ENCODE data around the gene PCDHGB4. TPM values are rescaled to one million over a fixed set of nuclear protein-coding genes. Genes with fewer than 3 reads are reported as not detected.

PCDHGB4 gene
- total and polyA plus RNA-seq, 2 of the 13 experiments (the other 11 are each of a cell fraction or from before 2014, with no cell fraction given) = 1.7 to 3.3 TPM

DNA sequence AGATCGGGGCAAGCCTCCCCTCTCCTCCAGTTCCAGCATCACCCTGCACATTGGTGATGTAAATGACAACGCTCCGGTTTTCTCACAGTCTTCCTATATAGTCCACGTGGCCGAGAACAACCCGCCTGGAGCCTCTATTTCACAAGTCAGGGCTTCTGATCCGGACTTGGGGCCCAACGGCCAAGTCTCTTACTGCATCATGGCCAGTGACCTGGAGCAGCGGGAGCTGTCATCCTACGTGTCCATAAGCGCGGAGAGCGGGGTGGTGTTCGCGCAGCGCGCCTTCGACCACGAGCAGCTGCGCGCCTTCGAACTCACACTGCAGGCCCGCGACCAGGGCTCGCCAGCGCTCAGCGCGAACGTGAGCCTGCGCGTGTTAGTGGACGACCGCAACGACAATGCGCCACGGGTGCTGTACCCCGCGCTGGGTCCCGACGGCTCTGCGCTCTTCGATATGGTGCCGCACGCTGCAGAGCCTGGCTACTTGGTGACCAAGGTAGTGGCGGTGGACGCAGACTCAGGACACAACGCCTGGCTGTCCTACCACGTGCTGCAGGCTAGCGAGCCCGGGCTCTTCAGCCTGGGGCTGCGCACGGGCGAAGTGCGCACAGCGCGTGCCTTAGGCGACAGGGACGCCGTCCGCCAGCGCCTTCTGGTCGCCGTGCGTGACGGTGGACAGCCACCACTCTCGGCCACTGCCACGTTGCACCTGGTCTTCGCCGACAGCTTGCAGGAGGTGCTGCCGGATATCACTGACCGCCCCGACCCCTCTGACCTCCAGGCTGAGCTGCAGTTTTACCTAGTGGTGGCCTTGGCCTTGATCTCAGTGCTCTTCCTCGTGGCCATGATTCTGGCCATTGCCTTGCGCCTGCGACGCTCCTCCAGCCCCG, 1.9 kb downstream of the PCDHGB4 start:
- H3K9ac ChIP-seq (ENCODE audit: insufficient read depth, low read depth, low read length) = no peak overlapping the region
- no peaks in the 10 kb centered on the region for H3K79me2 ChIP-seq (ENCODE audit: insufficient read depth, low read length)
- no peak for FAIRE-seq
- no peak overlapping the region for H3K27ac ChIP-seq (ENCODE audit: extremely low read length, insufficient read depth, low read length)
- no peak for DNase-seq (ENCODE audit: low spot score)
- no peak overlapping the region for H2AFZ ChIP-seq (ENCODE audit: low read length)
- no peak overlapping the region for H3K4me3 ChIP-seq (replicated peaks in 1 of 3; ENCODE audit: insufficient read depth in 1 of 3, low read depth in 2 of 3, low read length in 3 of 3)
- H3K27me3 ChIP-seq (ENCODE audit: control insufficient read depth in 1 of 2, insufficient read depth in 2 of 2, low read length in 2 of 2) = no peaks in the 10 kb centered on the region
- intact Hi-C loops (cut with micrococcal nuclease; ENCODE audit: unreplicated experiment) = no loop called here
- peaks cover 33% of the 10 kb centered on the region for H3K9me3 ChIP-seq (ENCODE audit: low read length)
- H3K36me3 ChIP-seq (replicated peaks in 1 of 2; ENCODE audit: control insufficient read depth in 1 of 2, insufficient read depth in 2 of 2, low read length in 2 of 2) = no peaks in the 10 kb centered on the region
- in situ Hi-C loops (cut with HindIII; ENCODE audit: extremely low pct_ligation_motif_present, low pct_unique_long_range_greater_than_20kb) = no loop called here
- H3K4me1 ChIP-seq (ENCODE audit: insufficient read depth, low read length) = peaks cover 5% of the 10 kb centered on the region; the same call in 1 of the 2 replicates
- CTCF ChIA-PET (ENCODE audit: low intra/inter-chr PET ratio, low total read pairs) = no interaction called here
- no peak for ATAC-seq
- POLR2A ChIA-PET = no interaction called here
- BruUV-seq (replicated peaks) = no TSS peak
- H3K4me2 ChIP-seq (ENCODE audit: low read depth, low read length) = no peak overlapping the region
- no peaks in the 10 kb centered on the region for H4K20me1 ChIP-seq (ENCODE audit: insufficient read depth, low read length)
- WGBS (ENCODE audit: low lambda C conversion rate) = 92% methylated on average over 53 of the region's 77 CpGs
- no peak for TF ChIP-seq ARID2 (CRISPR knock-in tag; IDR thresholded peaks at IDR 0.05; ENCODE audit: borderline replicate concordance)
- TF ChIP-seq ZNF282 (IDR thresholded peaks at IDR 0.05; ENCODE audit: partially characterized antibody) = no peak
- no peak for TF ChIP-seq ZNF557 (CRISPR knock-in tag; IDR thresholded peaks at IDR 0.05)
- TF ChIP-seq ZNF768 (CRISPR knock-in tag; IDR thresholded peaks at IDR 0.05) = no peak
- no peak for TF ChIP-seq ZNF260 (CRISPR knock-in tag; IDR thresholded peaks at IDR 0.05; ENCODE audit: borderline replicate concordance, low read depth)
- TF ChIP-seq AKAP8 (CRISPR knock-in tag; IDR thresholded peaks at IDR 0.05) = no peak
- TF ChIP-seq TARDBP (CRISPR knock-in tag; IDR thresholded peaks at IDR 0.05) = no peak
- TF ChIP-seq PPARG (CRISPR knock-in tag; conservative IDR thresholded peaks at IDR 0.05) = no peak
- TF ChIP-seq PRMT3 (CRISPR knock-in tag; IDR thresholded peaks at IDR 0.05; ENCODE audit: borderline replicate concordance, low read depth) = no peak
- TF ChIP-seq ZNF552 (CRISPR knock-in tag; IDR thresholded peaks at IDR 0.05; ENCODE audit: borderline replicate concordance) = no peak
- TF ChIP-seq, protein P1, sequence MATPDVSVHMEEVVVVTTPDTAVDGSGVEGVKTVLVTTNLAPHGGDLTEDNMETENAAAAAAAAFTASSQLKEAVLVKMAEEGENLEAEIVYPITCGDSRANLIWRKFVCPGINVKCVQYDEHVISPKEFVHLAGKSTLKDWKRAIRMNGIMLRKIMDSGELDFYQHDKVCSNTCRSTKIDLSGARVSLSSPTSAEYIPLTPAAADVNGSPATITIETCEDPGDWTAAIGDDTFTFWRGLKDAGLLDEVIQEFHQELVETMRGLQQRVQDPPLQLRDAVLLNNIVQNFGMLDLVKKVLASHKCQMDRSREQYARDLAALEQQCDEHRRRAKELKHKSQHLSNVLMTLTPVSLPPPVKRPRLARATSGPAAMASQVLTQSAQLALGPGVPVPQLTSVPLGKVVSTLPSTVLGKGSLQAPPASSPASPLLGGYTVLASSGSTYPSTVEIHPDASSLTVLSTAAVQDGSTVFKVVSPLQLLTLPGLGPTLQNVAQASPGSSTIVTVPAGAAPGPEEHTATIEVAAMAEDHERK (CRISPR knock-in tag; IDR thresholded peaks at IDR 0.05; ENCODE audit: low read depth) = no peak
- TF ChIP-seq, protein P2, sequence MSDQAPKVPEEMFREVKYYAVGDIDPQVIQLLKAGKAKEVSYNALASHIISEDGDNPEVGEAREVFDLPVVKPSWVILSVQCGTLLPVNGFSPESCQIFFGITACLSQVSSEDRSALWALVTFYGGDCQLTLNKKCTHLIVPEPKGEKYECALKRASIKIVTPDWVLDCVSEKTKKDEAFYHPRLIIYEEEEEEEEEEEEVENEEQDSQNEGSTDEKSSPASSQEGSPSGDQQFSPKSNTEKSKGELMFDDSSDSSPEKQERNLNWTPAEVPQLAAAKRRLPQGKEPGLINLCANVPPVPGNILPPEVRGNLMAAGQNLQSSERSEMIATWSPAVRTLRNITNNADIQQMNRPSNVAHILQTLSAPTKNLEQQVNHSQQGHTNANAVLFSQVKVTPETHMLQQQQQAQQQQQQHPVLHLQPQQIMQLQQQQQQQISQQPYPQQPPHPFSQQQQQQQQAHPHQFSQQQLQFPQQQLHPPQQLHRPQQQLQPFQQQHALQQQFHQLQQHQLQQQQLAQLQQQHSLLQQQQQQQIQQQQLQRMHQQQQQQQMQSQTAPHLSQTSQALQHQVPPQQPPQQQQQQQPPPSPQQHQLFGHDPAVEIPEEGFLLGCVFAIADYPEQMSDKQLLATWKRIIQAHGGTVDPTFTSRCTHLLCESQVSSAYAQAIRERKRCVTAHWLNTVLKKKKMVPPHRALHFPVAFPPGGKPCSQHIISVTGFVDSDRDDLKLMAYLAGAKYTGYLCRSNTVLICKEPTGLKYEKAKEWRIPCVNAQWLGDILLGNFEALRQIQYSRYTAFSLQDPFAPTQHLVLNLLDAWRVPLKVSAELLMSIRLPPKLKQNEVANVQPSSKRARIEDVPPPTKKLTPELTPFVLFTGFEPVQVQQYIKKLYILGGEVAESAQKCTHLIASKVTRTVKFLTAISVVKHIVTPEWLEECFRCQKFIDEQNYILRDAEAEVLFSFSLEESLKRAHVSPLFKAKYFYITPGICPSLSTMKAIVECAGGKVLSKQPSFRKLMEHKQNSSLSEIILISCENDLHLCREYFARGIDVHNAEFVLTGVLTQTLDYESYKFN (CRISPR knock-in tag; conservative IDR thresholded peaks at IDR 0.05) = no peak
- TF ChIP-seq ZFP41 (CRISPR knock-in tag; IDR thresholded peaks at IDR 0.05; ENCODE audit: borderline replicate concordance) = no peak
- TF ChIP-seq PCBP1 (IDR thresholded peaks at IDR 0.05; ENCODE audit: borderline replicate concordance, low read depth, low read length) = no peak
- TF ChIP-seq NR3C1 (CRISPR knock-in tag; IDR thresholded peaks at IDR 0.05) = no peak
- TF ChIP-seq CAMTA2 (CRISPR knock-in tag; IDR thresholded peaks at IDR 0.05; ENCODE audit: borderline replicate concordance) = no peak
- no peak for TF ChIP-seq FOXC1 (CRISPR knock-in tag; IDR thresholded peaks at IDR 0.05; ENCODE audit: borderline replicate concordance)
- TF ChIP-seq AGO2 (optimal IDR thresholded peaks at IDR 0.05; ENCODE audit: low read depth, low read length) = no peak

Measured in HepG2 (cell line).